ENCODE measurements around the gene BTBD2.
"Not testable (repeated sequence)": the region's sequence is repeated elsewhere in the genome, so short reads cannot be mapped to it uniquely, and the experiment has no call there.

BTBD2 gene

GRCh38 chr19:2039959-2040646, 24.6 kb upstream of the BTBD2 start:
- DNase-seq (ENCODE audit: low spot score): no peak

- no peak for DNase-seq (ENCODE audit: low spot score)
Observed at GRCh38 chr19:2039089-2039958, 23.8 kb upstream of the BTBD2 start.

DNA sequence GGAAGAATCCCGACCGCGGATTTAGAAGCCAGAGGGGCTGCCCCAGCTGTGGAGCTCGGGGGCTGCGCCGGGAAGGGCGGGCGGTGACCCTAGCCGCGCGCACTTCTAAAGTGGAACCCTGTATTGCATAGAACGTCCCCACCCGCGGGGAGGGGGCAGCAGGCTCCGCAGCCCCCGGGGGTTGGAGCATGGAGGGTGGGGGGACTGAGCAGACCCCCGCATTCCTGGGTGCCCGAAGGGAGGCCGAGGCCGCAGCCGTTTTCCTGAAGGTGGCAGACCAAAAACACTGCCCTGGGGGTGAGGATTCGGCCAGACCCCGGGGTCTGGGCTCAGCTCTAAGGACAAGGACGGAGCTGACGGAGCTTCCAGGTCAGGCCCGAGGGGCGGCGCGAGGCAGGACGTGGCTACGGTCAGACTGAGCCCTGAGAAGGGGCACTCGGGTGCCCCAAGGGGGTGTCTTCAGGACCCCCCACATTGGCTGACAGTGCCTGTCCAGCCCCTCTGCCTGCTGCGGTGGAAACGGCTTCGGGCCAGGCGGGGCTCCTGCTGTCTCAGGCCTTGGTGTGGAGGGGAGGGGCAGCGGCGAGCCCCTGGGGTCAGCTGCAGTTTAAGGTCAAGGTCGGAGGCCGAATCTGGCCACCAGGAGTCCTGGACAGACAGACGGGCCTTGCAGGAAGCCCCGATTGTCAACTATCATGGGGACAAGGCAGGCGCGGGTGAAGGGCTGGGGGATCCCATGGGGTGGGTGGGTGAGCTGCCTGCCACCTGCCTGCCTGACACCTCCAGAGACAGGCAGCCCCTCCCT, 23.0 kb upstream of the BTBD2 start:
- DNase-seq (ENCODE audit: low spot score): no peak

DNA sequence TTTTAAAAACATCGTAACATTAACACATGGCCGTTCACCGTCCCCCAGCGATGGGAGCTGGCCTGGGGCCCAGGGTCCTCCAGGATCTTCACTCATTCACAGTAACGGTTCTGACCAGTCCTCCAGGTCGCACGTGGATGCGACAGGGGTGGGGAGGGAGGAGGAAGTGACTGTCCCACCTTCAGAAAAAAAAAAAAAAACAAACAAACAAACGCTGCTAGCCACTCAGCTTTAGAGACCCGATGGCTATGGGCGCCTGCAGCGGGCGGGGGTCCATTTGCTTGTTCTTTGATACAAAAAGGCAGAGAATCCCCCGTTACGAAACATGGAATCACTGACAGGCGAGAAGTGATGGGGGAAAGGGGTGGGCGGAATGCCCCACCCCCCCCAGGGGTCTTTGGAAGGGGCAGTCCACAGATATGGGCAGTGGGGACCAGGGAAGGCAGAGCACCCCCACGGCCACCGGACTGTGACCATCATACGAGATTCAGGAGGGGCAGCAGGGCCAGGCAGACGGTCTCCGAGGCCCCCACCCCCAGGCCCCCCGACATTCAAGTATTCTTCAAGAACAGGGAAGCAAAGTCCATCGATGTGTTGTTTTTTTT, 22.2 kb upstream of the BTBD2 start:
- DNase-seq (ENCODE audit: low spot score): no peak

GRCh38 chr19:2036424-2036823, 20.9 kb upstream of the BTBD2 start:
- DNase-seq (ENCODE audit: low spot score): no peak

- no peak for DNase-seq (ENCODE audit: low spot score)
Observed at GRCh38 chr19:2035590-2035991, 20.1 kb upstream of the BTBD2 start.

- no peak for DNase-seq (ENCODE audit: low spot score)
Observed at GRCh38 chr19:2034729-2035589, 19.4 kb upstream of the BTBD2 start.

- DNase-seq (ENCODE audit: low spot score): not testable (repeated sequence)
Observed at GRCh38 chr19:2034253-2034652, 18.7 kb upstream of the BTBD2 start.

DNA sequence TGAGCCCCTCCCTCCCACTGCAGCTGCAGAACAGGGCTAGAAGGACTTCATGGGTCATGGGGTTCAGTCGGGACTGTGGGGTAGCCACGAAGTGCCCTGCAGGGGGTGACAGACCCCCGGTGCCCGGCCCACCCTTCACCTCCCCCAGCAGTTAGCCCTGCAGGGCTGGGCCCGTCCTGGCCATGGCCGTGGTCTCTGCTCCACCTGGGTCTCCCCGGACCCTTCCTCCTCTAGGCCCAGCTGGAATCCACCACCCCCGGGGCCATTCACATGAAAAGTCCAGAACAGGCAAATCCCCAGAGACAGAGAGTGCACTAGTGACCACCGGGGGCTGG, 18.3 kb upstream of the BTBD2 start:
- DNase-seq (ENCODE audit: low spot score): no peak

DNA sequence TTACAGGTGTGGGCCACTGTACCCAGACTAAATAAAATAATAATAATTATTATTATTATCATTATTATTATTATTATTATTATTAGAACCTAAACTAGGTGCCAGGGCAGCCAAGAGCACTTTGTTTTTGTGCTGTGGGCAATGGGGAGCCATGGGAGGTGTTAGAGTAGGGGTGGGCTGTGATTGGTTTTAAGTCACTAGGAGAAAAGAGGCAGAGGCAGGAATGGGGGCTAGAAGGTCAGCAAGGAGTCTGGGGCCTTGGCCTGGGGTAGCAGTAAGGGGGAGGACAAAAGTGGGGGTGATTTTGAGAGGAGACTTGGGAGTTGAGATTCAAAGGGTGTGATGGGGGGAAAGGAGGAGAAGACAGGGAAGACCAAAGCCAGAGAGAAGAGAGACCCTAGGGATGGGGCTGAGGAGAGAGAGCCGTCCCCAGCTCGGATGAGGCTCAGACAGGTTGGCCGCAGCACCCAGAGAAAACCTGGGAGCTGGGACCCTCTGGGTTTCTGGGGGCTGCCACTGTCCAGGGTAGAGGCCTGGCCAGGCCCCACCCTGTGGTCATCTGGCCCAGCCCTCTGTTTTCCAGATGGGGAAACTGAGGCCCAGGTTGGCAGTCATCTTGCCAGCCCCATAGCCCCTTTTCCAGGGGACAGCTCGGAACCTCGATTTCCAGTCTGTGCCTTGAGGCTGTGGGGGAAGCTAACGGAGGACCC, 17.8 kb upstream of the BTBD2 start:
- DNase-seq (ENCODE audit: low spot score): no peak

- peak; percentile 77 for DNase-seq (ENCODE audit: low spot score)
Observed at GRCh38 chr19:2032296-2032941, 16.9 kb upstream of the BTBD2 start.

DNA sequence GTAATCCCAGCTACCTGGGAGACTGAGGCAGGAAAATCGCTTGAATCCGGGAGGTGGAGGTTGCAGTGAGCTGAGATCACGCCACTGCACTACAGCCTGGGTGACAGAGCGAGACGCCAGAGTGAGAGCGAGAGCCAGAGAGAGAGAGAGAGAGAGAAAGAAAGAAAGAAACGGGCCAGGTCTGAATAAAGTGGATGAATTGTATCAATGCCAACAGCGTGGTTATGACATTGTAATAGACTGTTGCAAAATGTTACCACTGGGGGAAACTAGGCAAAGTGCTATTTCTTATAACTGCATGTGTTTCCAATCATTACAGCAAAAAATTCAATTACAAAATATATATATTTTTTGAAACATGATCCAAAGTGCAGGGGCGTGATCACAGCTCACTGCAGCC, 11.8 kb upstream of the BTBD2 start:
- DNase-seq (ENCODE audit: low spot score): no peak

- no peak for DNase-seq (ENCODE audit: low spot score)
Observed at GRCh38 chr19:2026770-2027169, 11.3 kb upstream of the BTBD2 start.

- DNase-seq (ENCODE audit: low spot score): no peak
Observed at GRCh38 chr19:2022289-2022688, 6.8 kb upstream of the BTBD2 start.

DNA sequence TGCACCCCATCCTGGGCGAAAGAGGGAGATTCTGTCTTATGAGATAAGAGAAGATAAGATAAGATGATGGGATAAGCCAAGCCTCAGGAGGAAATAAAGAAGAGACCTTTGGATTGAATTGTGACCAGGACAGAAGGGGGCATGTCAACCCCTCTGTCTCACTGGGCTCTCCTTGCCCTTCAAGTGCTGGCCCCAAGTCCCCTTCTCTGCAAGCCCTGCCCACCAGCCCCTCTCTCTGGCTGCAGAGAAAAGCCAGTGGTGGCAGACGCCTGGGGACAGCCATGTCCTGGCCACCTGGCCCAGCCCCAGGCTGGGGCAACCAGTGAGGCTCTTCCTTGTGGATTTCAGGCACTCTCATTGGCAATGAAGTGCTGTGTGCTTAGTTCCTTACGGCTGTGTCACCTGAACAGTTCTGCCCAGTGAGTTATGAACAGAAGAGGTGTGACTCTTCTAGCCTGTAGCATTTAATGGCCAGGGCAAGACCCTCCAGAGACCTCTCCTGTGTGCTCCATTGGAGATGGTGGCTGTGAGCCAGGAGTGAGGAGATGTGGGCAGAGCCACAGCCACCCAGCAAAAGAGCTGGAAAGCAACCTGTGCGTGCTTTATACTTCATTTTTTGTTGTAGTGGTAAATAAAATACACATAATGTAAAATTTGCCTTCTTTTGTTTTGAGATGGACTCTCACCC, 6.1 kb upstream of the BTBD2 start:
- no peak for DNase-seq (ENCODE audit: low spot score)

DNA sequence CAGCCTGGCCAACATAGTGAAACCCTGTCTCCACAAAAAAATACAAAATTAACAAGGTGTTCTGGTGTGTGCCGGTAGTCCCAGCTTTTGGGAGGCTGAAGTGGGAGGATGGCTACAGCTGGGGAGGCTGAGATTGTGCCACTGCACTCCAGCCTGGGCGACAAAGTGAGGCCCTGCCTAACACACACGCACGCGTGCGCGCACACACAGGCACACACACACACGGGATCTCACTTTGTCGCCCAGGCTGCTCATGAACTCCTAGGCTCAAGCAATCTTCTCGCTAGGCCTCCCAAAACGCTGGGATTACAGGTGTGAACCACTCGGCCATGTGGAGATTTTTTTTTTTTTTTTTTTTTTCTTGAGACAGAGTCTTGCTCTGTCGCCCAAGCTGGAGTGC, 3.2 kb upstream of the BTBD2 start:
- DNase-seq (ENCODE audit: low spot score): no peak

- peak; percentile 51 for DNase-seq (ENCODE audit: low spot score)
Observed at GRCh38 chr19:2016041-2016807, 710 bp upstream of the BTBD2 start.

GRCh38 chr19:2014731-2015607, 545 bp downstream of the BTBD2 start:
- DNase-seq (ENCODE audit: low spot score): no peak
